Mucosa of descending colon (tissue), 3 donors: Measurements from ENCODE around the gene NDUFA12. TPM values are rescaled to one million over a fixed set of nuclear protein-coding genes. Genes with fewer than 3 reads are reported as not detected.

Experiments used
- ATAC-seq: fragments of 200-7000 bp; cut with Tn5 transposase; one replicate; pipeline ENCODE4 v1.9.1; 2020; ENCODE audit warnings: mild to moderate bottlenecking, moderate library complexity
- DNase-seq, 3 donors: peaks; one replicate each; pipeline ENCODE4 v3.0.0-alpha.2; 2020
- H3K36me3 ChIP-seq: fragments of 200-600 bp; one replicate; pipeline ENCODE4 v1.8.0; 2021; ENCODE audit warnings: low read depth, mild to moderate bottlenecking
- H3K4me1 ChIP-seq: fragments of 200-600 bp; one replicate; pipeline ENCODE4 v1.8.0; 2021; ENCODE audit warnings: low read depth, mild to moderate bottlenecking
- H3K4me3 ChIP-seq: fragments of 200-600 bp; one replicate; pipeline ENCODE4 v1.8.0; 2021; ENCODE audit warnings: mild to moderate bottlenecking
- H3K9me3 ChIP-seq: fragments of 200-600 bp; one replicate; pipeline ENCODE4 v1.8.0; 2021; ENCODE audit warnings: mild to moderate bottlenecking
- CTCF ChIP-seq: fragments of 200-600 bp; IDR thresholded peaks from one replicate; pipeline ENCODE4 v1.8.0; 2022; ENCODE audit warnings: antibody characterized with exemption, mild to moderate bottlenecking
- intact Hi-C, 2 donors: fragments of 100-400 bp; cut with DNase I in 1 of 2; cut with micrococcal nuclease in 1 of 2; formaldehyde crosslinking; loops; one replicate each; pipeline versions ENCODE4 v1.11.0 to v1.11.1; 2022; cut with DNase I, micrococcal nuclease
- long read RNA-seq, 2 donors: library from polyadenylated mRNA; unstranded; transcript quantifications; one replicate each; pipeline ENCODE4 v2.0.0, GENCODE V29; 2019 to 2021
- total RNA-seq, 3 donors: library from RNA; stranded (reverse); fragmentation: NEBNext Ultra II Directional in 2 of 3; extraction: Animal tissue kit (Norgen Biotek cat#: 25700) in 2 of 3; gene quantifications; one replicate each; pipeline versions ENCODE4 v1.2.1 to v1.2.4, GENCODE V29; 2021 to 2023
- donor health status: DM: no; HTN: no; CAD: no; lungs with moderate emphysema.
- donor health status: DM: no; HTN: no; CAD: no.
- donor health status: DM: no; HTN: yes; CAD: no.

NDUFA12 gene
- 100 to 1,000 TPM; 107 to 124 (median 113) TPM for total RNA-seq
- long read RNA-seq, donor 1, transcript NDUFA12-201 (4 exons, 635 nt) = major isoform, 65 of 72 reads
- long read RNA-seq, donor 1, partial matches to known transcripts = 3 of 72 reads
- long read RNA-seq, donor 1, other reads (novel, unspliced or antisense) = 2 of 72 reads
- long read RNA-seq, donor 2, transcript NDUFA12-201 (4 exons, 635 nt) = major isoform, 91 of 97 reads
- long read RNA-seq, donor 2, partial matches to known transcripts = 0 of 97 reads
- long read RNA-seq, donor 2, other reads (novel, unspliced or antisense) = 2 of 97 reads

GRCh38 chr12:95003213-95003920 lies at the start of gene NDUFA12:
TSS of gene NDUFA12 (minus strand) at chr12:95003697. CDS start at chr12:95003680, 17 bp downstream.
- no peak for TF ChIP-seq CTCF
- peaks cover 10% of the 10 kb centered on the region for H3K4me1 ChIP-seq
- H3K4me3 ChIP-seq = peak within 1 kb of the TSS; percentile 66
- peaks cover 16% of the 10 kb centered on the region for H3K9me3 ChIP-seq
- DNase-seq = peak; percentile 97
- intact Hi-C loops = no loop called here
- ATAC-seq = peak; percentile 100
- no peaks in the 10 kb centered on the region for H3K36me3 ChIP-seq

DNA sequence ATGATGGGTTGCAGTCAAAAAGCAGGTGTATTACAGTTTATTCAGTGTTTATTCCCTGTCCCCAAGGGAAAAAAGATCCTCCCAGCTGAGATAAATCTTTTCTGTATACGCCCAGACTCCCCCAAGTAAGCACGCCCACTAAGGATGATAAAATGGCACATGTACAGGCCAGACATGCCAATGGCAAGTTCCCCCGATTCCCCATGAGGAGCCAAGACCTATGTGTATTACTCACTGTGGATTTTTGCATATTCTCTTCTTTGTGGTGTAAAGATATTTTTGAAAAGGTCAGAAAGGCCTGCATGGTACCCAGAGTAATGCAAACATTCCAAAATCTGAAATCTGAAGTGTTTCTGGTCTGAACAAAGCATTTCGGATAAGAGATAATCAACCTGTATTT lies 47.7 kb upstream of the NDUFA12 start:
- DNase-seq (no peak), ATAC-seq (no peak)
- Histone ChIP-seq H3K4me1 (no peaks in the 10 kb centered on the region), H3K36me3 (peaks cover 2% of the 10 kb centered on the region), H3K9me3 (no peaks in the 10 kb centered on the region), H3K4me3 (no peak overlapping the region)
- intact Hi-C loops = no loop called here
- no peak for TF ChIP-seq CTCF

GRCh38 chr12:95037906-95038305 lies 34.4 kb upstream of the NDUFA12 start:
- H3K4me3 ChIP-seq = no peak overlapping the region
- no peaks in the 10 kb centered on the region for H3K4me1 ChIP-seq
- DNase-seq = no peak
- intact Hi-C loops = no loop called here
- no peak for ATAC-seq
- H3K9me3 ChIP-seq = no peaks in the 10 kb centered on the region
- H3K36me3 ChIP-seq = no peaks in the 10 kb centered on the region
- TF ChIP-seq CTCF = no peak

- H3K4me3 ChIP-seq = no peak overlapping the region
- ATAC-seq (no peak), DNase-seq (no peak)
- no peaks in the 10 kb centered on the region for H3K36me3 ChIP-seq
- no peaks in the 10 kb centered on the region for H3K4me1 ChIP-seq
- intact Hi-C loops = no loop called here
- no peak for TF ChIP-seq CTCF
- H3K9me3 ChIP-seq = no peaks in the 10 kb centered on the region
Measured at GRCh38 chr12:95034750-95035149, 31.3 kb upstream of the NDUFA12 start.

- intact Hi-C loops = no loop called here
- TF ChIP-seq CTCF = no peak
- no peaks in the 10 kb centered on the region for H3K36me3 ChIP-seq
Measured at GRCh38 chr12:95022477-95022876, 19.0 kb upstream of the NDUFA12 start.

More at GRCh38 chr12:95022477-95022876, 19.0 kb upstream of the NDUFA12 start:
- ATAC-seq (no peak), DNase-seq (no peak)
- no peaks in the 10 kb centered on the region for H3K9me3 ChIP-seq
- no peaks in the 10 kb centered on the region for H3K4me1 ChIP-seq
- H3K4me3 ChIP-seq = no peak overlapping the region
